Heart left ventricle (tissue), 16 donors: ENCODE measurements around the gene TMEM132D. TPM values are rescaled to one million over a fixed set of nuclear protein-coding genes. Genes with fewer than 3 reads are reported as not detected.

Experiments used
- ATAC-seq, 4 donors: fragments of 200-7000 bp; cut with Tn5 transposase; one replicate each; pipeline ENCODE4 v1.9.1; 2020 to 2022; ENCODE audit warnings: moderate library complexity in 4 of 4, mild to moderate bottlenecking in 3 of 4, moderate number of reproducible peaks in 1 of 4
- DNase-seq, 5 donors: peaks; one replicate each; pipeline ENCODE4 v3.0.0-alpha.2; 2020
- H3K27ac ChIP-seq, 12 donors: fragments of 200-600 bp; sonication (generic) in 4 of 12; one replicate each; pipeline versions ENCODE4 v1.5.0 to v1.8.0; 2016 to 2022; ENCODE audit warnings: mild to moderate bottlenecking in 2 of 12
- H3K27me3 ChIP-seq, 9 donors: fragments of 200-600 bp; sonication (generic) in 2 of 9; one replicate each; pipeline versions ENCODE4 v1.5.1 to v1.8.0; 2016 to 2022; ENCODE audit warnings: mild to moderate bottlenecking in 3 of 9
- H3K36me3 ChIP-seq, 9 donors: fragments of 200-600 bp; sonication (generic) in 2 of 9; one replicate each; pipeline versions ENCODE4 v1.5.0 to v1.8.0; 2018 to 2022; ENCODE audit warnings: mild to moderate bottlenecking in 2 of 9
- H3K4me1 ChIP-seq, 12 donors: fragments of 200-600 bp; sonication (generic) in 4 of 12; one replicate each; pipeline versions ENCODE4 v1.5.0 to v1.8.0; 2016 to 2022; ENCODE audit warnings: mild to moderate bottlenecking in 3 of 12
- H3K4me3 ChIP-seq, 12 donors: fragments of 200-600 bp; sonication (generic) in 4 of 12; one replicate each; pipeline versions ENCODE4 v1.5.0 to v1.8.0; 2017 to 2022; ENCODE audit warnings: mild to moderate bottlenecking in 9 of 12, moderate library complexity in 4 of 12
- H3K9me3 ChIP-seq, 12 donors: fragments of 200-600 bp; sonication (generic) in 4 of 12; one replicate each; pipeline versions ENCODE4 v1.5.0 to v1.8.0; 2016 to 2022; ENCODE audit warnings: mild to moderate bottlenecking in 1 of 12
- POLR2A ChIP-seq, 2 donors: fragments of 450-650 bp; IDR thresholded peaks; one replicate each; pipeline ENCODE4 v1.6.1; 2017; ENCODE audit warnings: antibody characterized with exemption in 2 of 2, mild to moderate bottlenecking in 2 of 2, moderate library complexity in 2 of 2
- WGBS, 4 donors: extraction: QIAGEN DNeasy Blood & Tissue Kit in 2 of 4; methylation state at CpG; one replicate each; pipeline versions ENCODE4 v1.1.5 to v1.1.7; 2013 to 2018; 5-methylcytosine and 5-hydroxymethylcytosine counted together
- intact Hi-C, 10 donors: fragments of 100-400 bp; cut with DNase I; formaldehyde crosslinking; loops; one replicate each; pipeline versions ENCODE4 v1.11.1 to v1.14.2; 2022
- polyA plus RNA-seq, 2 donors: library from polyadenylated mRNA; stranded (reverse); fragments of 200-250 nt; gene quantifications; one replicate each; pipeline ENCODE4 v1.2.3, GENCODE V29; 2013
- total RNA-seq, 9 donors: library from RNA; depleted of rRNA in 2 of 9; stranded (reverse); fragments of >200 nt in 2 of 9; fragmentation: NEBNext Ultra II Directional in 3 of 9; extraction: Animal tissue kit (Norgen Biotek cat#: 25700) in 3 of 9; gene quantifications; one replicate each; pipeline versions ENCODE4 v1.1.0 to v1.2.4, GENCODE V29; 2016 to 2023
- TF ChIP-seq, protein P1 (sequence below), 12 donors: fragments of 200-600 bp; sonication (generic) in 4 of 12; IDR thresholded peaks; one replicate each; pipeline versions ENCODE4 v1.5.0 to v1.8.0; 2018 to 2022; ENCODE audit warnings: antibody characterized with exemption in 12 of 12, mild to moderate bottlenecking in 5 of 12
- donor health status: ischemic (EF 13 %, LVEDD 7.1; RV severe dilation, severe dysfunction).
- donor health status: healthy with polysubstance abuse.
- donor health status: DM: no; HTN: yes; CAD: no.
- donor health status: DM: no; HTN: no; CAD: no.
- donor health status: ischemic (EF 25% LVEDD 6.9; RV normal size, moderate dysfunction).
- donor health status: ischemic (EF 25% LVEDD 5.7; RV mildly dilated, moderate dysfunction).
- donor health status: healthy.
- donor health status: DM: yes; HTN: yes; CAD: no.
- donor health status: ischemic (EF 35%, LVEDD 5.7; RV mildly dilated, moderate dysfunction).
- donor health status: nonischemic (EF 11% LVEDD 7.7; RV severe dilation, severe dysfunction).
- donor health status: DM: yes; HTN: yes; CAD: no.
- donor health status: PGD.
- donor health status: ischemic (EF 29% LVEDD 5.4; RV normal size, mild dysfunction).
- donor health status: nonischemic (EF 23%, LVEDD 6.1; RV moderate dilation, normal function).

The TMEM132D gene
- total and polyA plus RNA-seq, 11 donors = not detected

DNA sequence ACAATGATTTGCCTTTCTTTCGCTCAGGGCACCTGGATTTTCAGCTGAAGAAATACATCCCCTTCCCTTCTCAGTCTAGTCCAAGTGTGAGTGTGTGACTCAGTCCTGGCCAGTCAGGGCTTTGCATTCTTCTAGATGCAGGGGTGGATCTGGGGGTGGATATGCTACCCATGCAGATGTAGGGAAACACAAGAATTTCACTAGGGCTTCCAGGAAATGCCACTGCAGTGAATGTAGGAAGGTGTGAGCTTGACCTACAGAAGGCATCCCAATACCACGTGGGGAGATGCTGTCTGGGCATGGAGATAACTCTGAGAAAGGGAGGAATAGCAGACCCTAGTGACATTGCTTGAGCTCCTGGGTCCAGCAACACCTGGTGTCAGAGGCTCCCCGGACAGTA, 646.3 kb downstream of the TMEM132D start:
- DNase-seq (no peak), ATAC-seq (no peak)
- Histone ChIP-seq H3K4me1 (no peaks in the 10 kb centered on the region), H3K4me3 (no peak overlapping the region), H3K9me3 (no peaks in the 10 kb centered on the region), H3K27me3 (no peaks in the 10 kb centered on the region), H3K27ac (no peak overlapping the region), H3K36me3 (no peaks in the 10 kb centered on the region)
- TF ChIP-seq POLR2A (IDR thresholded peaks at IDR 0.05) = no peak
- TF ChIP-seq, protein P1, sequence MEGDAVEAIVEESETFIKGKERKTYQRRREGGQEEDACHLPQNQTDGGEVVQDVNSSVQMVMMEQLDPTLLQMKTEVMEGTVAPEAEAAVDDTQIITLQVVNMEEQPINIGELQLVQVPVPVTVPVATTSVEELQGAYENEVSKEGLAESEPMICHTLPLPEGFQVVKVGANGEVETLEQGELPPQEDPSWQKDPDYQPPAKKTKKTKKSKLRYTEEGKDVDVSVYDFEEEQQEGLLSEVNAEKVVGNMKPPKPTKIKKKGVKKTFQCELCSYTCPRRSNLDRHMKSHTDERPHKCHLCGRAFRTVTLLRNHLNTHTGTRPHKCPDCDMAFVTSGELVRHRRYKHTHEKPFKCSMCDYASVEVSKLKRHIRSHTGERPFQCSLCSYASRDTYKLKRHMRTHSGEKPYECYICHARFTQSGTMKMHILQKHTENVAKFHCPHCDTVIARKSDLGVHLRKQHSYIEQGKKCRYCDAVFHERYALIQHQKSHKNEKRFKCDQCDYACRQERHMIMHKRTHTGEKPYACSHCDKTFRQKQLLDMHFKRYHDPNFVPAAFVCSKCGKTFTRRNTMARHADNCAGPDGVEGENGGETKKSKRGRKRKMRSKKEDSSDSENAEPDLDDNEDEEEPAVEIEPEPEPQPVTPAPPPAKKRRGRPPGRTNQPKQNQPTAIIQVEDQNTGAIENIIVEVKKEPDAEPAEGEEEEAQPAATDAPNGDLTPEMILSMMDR (IDR thresholded peaks at IDR 0.05) = no peak
- 66 to 81% (median 69%) methylated on average over 3 of the region's 3 CpGs for WGBS, 4 donors
- intact Hi-C loops = no loop called here

DNA sequence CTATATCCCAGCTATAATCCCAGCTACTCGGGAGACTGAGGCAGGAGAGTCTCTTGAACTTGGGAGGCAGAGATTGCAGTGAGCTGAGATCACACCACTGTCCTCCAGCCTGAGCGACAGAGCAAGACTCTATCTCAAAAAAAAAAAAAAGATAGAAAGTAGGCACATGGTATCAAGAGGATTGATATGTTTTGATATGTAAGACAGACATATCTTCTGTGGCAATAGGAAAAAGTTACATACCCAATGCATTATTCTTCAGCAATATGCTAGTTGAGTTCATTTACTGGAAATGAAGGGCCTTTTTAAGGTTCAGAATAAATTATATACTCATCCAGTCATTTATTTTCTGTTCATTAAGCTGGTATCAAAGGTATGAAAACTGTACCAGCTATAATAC, 657.2 kb downstream of the TMEM132D start:
- DNase-seq (no peak), ATAC-seq (no peak)
- H3K36me3 ChIP-seq = no peaks in the 10 kb centered on the region
- no peaks in the 10 kb centered on the region for H3K27me3 ChIP-seq
- H3K9me3 ChIP-seq = peaks cover 0 to 5% (median 0%) of the 10 kb centered on the region in 12 donors
- H3K4me1 ChIP-seq = no peaks in the 10 kb centered on the region
- WGBS, 4 donors = 64 to 73% (median 68%) methylated on average over 2 of the region's 2 CpGs
- H3K4me3 ChIP-seq = no peak overlapping the region
- intact Hi-C loops = no loop called here
- H3K27ac ChIP-seq = no peak overlapping the region
- TF ChIP-seq, protein P1 (IDR thresholded peaks at IDR 0.05) = no peak
- no peak for TF ChIP-seq POLR2A (IDR thresholded peaks at IDR 0.05)

DNA sequence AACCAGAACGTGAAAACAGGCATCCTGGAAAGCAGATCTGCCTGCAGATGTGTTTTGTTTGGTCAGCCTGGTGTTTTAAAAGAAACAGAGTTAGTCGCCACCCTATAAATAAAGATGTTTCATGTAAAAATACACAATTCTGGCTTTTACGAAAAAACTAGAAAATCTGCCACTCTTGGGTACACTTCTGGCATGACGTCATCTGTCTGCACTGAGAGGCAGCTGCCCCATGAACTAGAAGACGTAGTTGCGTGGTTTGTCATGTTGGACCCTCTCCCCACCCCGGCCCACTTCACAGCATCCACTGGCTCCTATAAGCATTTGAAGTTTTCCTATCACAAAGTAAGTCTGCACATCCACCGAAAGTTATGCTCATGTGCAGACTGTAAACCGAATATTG, 658.1 kb downstream of the TMEM132D start:
- Histone ChIP-seq H3K27ac (no peak overlapping the region), H3K27me3 (no peaks in the 10 kb centered on the region), H3K9me3 (peaks cover 0 to 5% (median 0%) of the 10 kb centered on the region in 12 donors), H3K36me3 (no peaks in the 10 kb centered on the region), H3K4me3 (no peak overlapping the region), H3K4me1 (no peaks in the 10 kb centered on the region)
- ATAC-seq (no peak), DNase-seq (no peak)
- TF ChIP-seq, protein P1 (IDR thresholded peaks at IDR 0.05) = no peak
- no peak for TF ChIP-seq POLR2A (IDR thresholded peaks at IDR 0.05)
- intact Hi-C loops = no loop called here
- WGBS, 4 donors = 70 to 81% (median 79%) methylated on average over 9 of the region's 9 CpGs

DNA sequence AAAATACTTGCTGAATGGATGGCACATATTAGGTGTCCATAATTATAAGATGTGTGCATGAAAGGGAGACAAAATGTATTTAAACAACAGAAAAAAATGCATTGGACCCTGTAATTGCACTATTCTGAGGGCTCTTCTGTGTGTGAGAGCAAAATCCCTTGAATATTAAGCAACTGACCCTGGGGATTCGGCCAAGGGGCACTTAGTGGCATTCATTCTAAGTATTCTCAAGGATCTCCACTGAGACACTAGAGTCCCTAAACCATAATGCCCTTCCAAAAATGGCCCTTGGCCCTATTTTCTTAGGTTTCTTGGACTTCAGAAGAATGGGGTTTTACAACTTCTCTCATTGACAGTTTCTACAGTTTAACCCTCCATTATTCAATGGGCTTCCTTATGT, 662.0 kb downstream of the TMEM132D start:
- WGBS, 4 donors = 42 to 64% (median 61%) methylated on average over 1 of the region's 1 CpG
- no peak for DNase-seq
- no peak overlapping the region for H3K4me3 ChIP-seq
- H3K27me3 ChIP-seq = peaks cover 0 to 4% (median 0%) of the 10 kb centered on the region in 9 donors
- H3K36me3 ChIP-seq = no peaks in the 10 kb centered on the region
- TF ChIP-seq POLR2A (IDR thresholded peaks at IDR 0.05) = no peak
- TF ChIP-seq, protein P1 (IDR thresholded peaks at IDR 0.05) = no peak
- H3K4me1 ChIP-seq = no peaks in the 10 kb centered on the region
- ATAC-seq = no peak
- H3K27ac ChIP-seq = no peak overlapping the region
- intact Hi-C loops = no loop called here
- H3K9me3 ChIP-seq = peaks cover 0 to 8% (median 0%) of the 10 kb centered on the region in 12 donors
